Activated T-cell treated with anti-CD3 and anti-CD28 coated beads for 24 hours (primary cell): ENCODE data around the gene TTC3.
"Not testable (repeated sequence)": the region's sequence is repeated elsewhere in the genome, so short reads cannot be mapped to it uniquely, and the experiment has no call there.

Experiments
- DNase-seq: peaks from one replicate; pipeline ENCODE4 v3.0.0-alpha.2; 2020; ENCODE audit warnings: low read depth

TTC3 gene

GRCh38 chr21:37072988-37073416 is at the start of gene TTC3, which contains the start of gene PIGP:
Gene TTC3 (plus strand): TSS chr21:37073254. CDS start chr21:37087258, 14,004 bp downstream.
Gene PIGP (minus strand): TSS chr21:37073071. CDS start chr21:37072515, 556 bp downstream.
- peak; percentile 97 for DNase-seq

GRCh38 chr21:37026499-37026898 is 46.6 kb upstream of the TTC3 start:
- DNase-seq: no peak

- no peak for DNase-seq
Observed at GRCh38 chr21:37028570-37028969, 44.5 kb upstream of the TTC3 start.

GRCh38 chr21:37030864-37031263 is 42.2 kb upstream of the TTC3 start:
- no peak for DNase-seq

- no peak for DNase-seq
Observed at GRCh38 chr21:37032293-37032692, 40.8 kb upstream of the TTC3 start.

GRCh38 chr21:37032877-37033471 is 40.1 kb upstream of the TTC3 start:
- DNase-seq: no peak

GRCh38 chr21:37034394-37034793 is 38.7 kb upstream of the TTC3 start:
- DNase-seq: not testable (repeated sequence)

GRCh38 chr21:37036177-37036576 is 36.9 kb upstream of the TTC3 start:
- DNase-seq: no peak

GRCh38 chr21:37039411-37040075 is 33.5 kb upstream of the TTC3 start:
- no peak for DNase-seq

- no peak for DNase-seq
Observed at GRCh38 chr21:37040212-37040611, 32.8 kb upstream of the TTC3 start.

GRCh38 chr21:37041706-37042271 is 31.3 kb upstream of the TTC3 start:
- DNase-seq: no peak

GRCh38 chr21:37043818-37044217 is 29.2 kb upstream of the TTC3 start:
- no peak for DNase-seq

GRCh38 chr21:37044643-37045042 is 28.4 kb upstream of the TTC3 start:
- DNase-seq: no peak

GRCh38 chr21:37045149-37045548 is 27.9 kb upstream of the TTC3 start:
- no peak for DNase-seq

- DNase-seq: no peak
Observed at GRCh38 chr21:37045556-37045955, 27.5 kb upstream of the TTC3 start.

GRCh38 chr21:37047079-37047478 is 26.0 kb upstream of the TTC3 start:
- DNase-seq: no peak

GRCh38 chr21:37049741-37050140 is 23.3 kb upstream of the TTC3 start:
- DNase-seq: not testable (repeated sequence)

GRCh38 chr21:37055271-37055855 is 17.7 kb upstream of the TTC3 start:
- DNase-seq: no peak

GRCh38 chr21:37057614-37058013 is 15.4 kb upstream of the TTC3 start:
- no peak for DNase-seq

GRCh38 chr21:37058261-37058660 is 14.8 kb upstream of the TTC3 start:
- DNase-seq: no peak

- no peak for DNase-seq
Observed at GRCh38 chr21:37059181-37059580, 13.9 kb upstream of the TTC3 start.

GRCh38 chr21:37060296-37060695 is 12.8 kb upstream of the TTC3 start:
- no peak for DNase-seq
